Fibroblast of lung (primary cell): Measurements from ENCODE around the gene ZMAT5. TPM values are rescaled to one million over a fixed set of nuclear protein-coding genes. Genes with fewer than 3 reads are reported as not detected.

Experiments
- DNase-seq, 2 donors: peaks; one replicate each; pipeline versions ENCODE4 v3.0.0 to v3.0.0-alpha.2; 2010; ENCODE audit warnings: low read depth in 2 of 2
- H2AFZ ChIP-seq: 2 replicates; pipeline ENCODE4 v1.5.1; 2012; ENCODE audit warnings: low read length, control low read depth, inconsistent platforms
- H3K27ac ChIP-seq: 2 replicates; pipeline ENCODE4 v1.5.1; 2011; ENCODE audit warnings: low read length, control low read depth; ENCODE audit not compliant: insufficient read depth
- H3K27me3 ChIP-seq: 2 replicates; pipeline ENCODE4 v1.5.1; 2011; ENCODE audit warnings: mild to moderate bottlenecking, low read length; ENCODE audit not compliant: control insufficient read depth, insufficient read depth
- H3K36me3 ChIP-seq: 2 replicates; pipeline ENCODE4 v1.5.1; 2011; ENCODE audit warnings: low read length; ENCODE audit not compliant: control insufficient read depth, insufficient read depth
- H3K4me1 ChIP-seq: 2 replicates; pipeline ENCODE4 v1.5.1; 2011; ENCODE audit warnings: low read length; ENCODE audit not compliant: control insufficient read depth, insufficient read depth; ENCODE audit errors: extremely low read depth
- H3K4me2 ChIP-seq: 2 replicates; pipeline ENCODE4 v1.5.1; 2011; ENCODE audit warnings: low read length, control low read depth; ENCODE audit not compliant: insufficient read depth; ENCODE audit errors: extremely low read depth
- H3K4me3 ChIP-seq, 4 experiments: fragments of 200-600 bp in 1 of 4; sonication (generic) in 1 of 4; replicated peaks in 1 of 4; 2 replicates each; pipeline ENCODE4 v1.5.1; 2011 to 2016; ENCODE audit warnings: low read length in 4 of 4, low read depth in 3 of 4, mild to moderate bottlenecking in 3 of 4, control low read depth in 2 of 4, inconsistent platforms in 1 of 4, mixed read lengths in 1 of 4; ENCODE audit not compliant: insufficient read depth in 1 of 4; ENCODE audit errors: control extremely low read depth in 1 of 4
- H3K79me2 ChIP-seq: 2 replicates; pipeline ENCODE4 v1.5.1; 2012; ENCODE audit warnings: mild to moderate bottlenecking, low read length, inconsistent platforms; ENCODE audit not compliant: control insufficient read depth, insufficient read depth
- H3K9ac ChIP-seq: 2 replicates; pipeline ENCODE4 v1.5.1; 2011; ENCODE audit warnings: mild to moderate bottlenecking, low read length, control low read depth; ENCODE audit not compliant: insufficient read depth
- H3K9me3 ChIP-seq: 2 replicates; pipeline ENCODE4 v1.5.1; 2012; ENCODE audit warnings: low read depth, low read length; ENCODE audit not compliant: control insufficient read depth, insufficient read depth
- H4K20me1 ChIP-seq: 2 replicates; pipeline ENCODE4 v1.5.1; 2011; ENCODE audit warnings: low read length; ENCODE audit not compliant: control insufficient read depth, insufficient read depth; ENCODE audit errors: extremely low read depth
- EZH2 ChIP-seq: IDR thresholded peaks from 2 replicates; pipeline ENCODE4 v1.5.1; 2012; ENCODE audit warnings: low read length, control low read depth, mild to moderate bottlenecking; ENCODE audit errors: missing control alignments
- polyA plus RNA-seq, 2 donors: library from polyadenylated mRNA; depleted of rRNA in 1 of 2; stranded (reverse) in 1 of 2; unstranded in 1 of 2; fragments of >200 nt; gene quantifications; 2 replicates each; pipeline ENCODE4 v1.2.1, GENCODE V29; 2011 to 2012; ENCODE audit warnings: missing spikeins in 1 of 2
- total RNA-seq: library from RNA; depleted of rRNA; stranded (reverse); fragments of >200 nt; gene quantifications from 2 replicates; pipeline ENCODE4 v1.2.1, GENCODE V29; 2014
- TF ChIP-seq, protein P1 (sequence below), 2 donors: IDR thresholded peaks in 1 of 2; conservative IDR thresholded peaks in 1 of 2; 1 replicate in 1 of 2; 2 replicates in 1 of 2; pipeline ENCODE4 v1.5.1; 2011 to 2012; ENCODE audit warnings: low read length in 2 of 2, control low read depth in 1 of 2, inconsistent platforms in 1 of 2, low read depth in 1 of 2, mild to moderate bottlenecking in 1 of 2

Gene ZMAT5
- total and polyA plus RNA-seq, 2 donors (not counting 1 experiment from before 2014, with no cell fraction given), result 13.4 to 21.6 TPM

DNA sequence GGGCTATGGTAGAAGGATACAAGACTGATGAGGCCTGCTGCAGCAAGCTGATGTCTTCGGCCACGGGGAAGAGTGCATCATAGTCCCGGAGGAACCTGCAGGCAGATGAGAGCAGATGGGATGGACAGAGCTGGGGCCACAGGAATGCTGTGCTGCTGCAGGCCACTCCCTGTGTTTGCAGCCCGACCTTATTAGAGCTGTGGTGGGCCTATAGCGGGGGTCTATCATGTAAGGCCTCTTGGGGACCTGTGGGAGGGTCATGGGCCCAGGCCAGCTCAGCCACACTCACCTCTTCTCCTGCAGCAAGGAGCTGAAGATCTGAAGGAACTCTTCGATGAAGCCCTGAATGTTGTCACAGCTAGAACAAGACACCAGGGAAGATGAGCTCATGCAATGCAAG lies 39.4 kb upstream of the ZMAT5 start:
- Histone ChIP-seq H3K4me2 (no peak overlapping the region), H3K36me3 (peaks cover 25% of the 10 kb centered on the region), H3K9ac (no peak overlapping the region), H2AFZ (no peak overlapping the region), H3K27me3 (no peaks in the 10 kb centered on the region), H3K27ac (no peak overlapping the region), H4K20me1 (no peaks in the 10 kb centered on the region), H3K4me1 (no peaks in the 10 kb centered on the region), H3K79me2 (no peaks in the 10 kb centered on the region), H3K4me3 (no peak overlapping the region), H3K9me3 (no peaks in the 10 kb centered on the region)
- no peak for DNase-seq
- TF ChIP-seq, protein P1, sequence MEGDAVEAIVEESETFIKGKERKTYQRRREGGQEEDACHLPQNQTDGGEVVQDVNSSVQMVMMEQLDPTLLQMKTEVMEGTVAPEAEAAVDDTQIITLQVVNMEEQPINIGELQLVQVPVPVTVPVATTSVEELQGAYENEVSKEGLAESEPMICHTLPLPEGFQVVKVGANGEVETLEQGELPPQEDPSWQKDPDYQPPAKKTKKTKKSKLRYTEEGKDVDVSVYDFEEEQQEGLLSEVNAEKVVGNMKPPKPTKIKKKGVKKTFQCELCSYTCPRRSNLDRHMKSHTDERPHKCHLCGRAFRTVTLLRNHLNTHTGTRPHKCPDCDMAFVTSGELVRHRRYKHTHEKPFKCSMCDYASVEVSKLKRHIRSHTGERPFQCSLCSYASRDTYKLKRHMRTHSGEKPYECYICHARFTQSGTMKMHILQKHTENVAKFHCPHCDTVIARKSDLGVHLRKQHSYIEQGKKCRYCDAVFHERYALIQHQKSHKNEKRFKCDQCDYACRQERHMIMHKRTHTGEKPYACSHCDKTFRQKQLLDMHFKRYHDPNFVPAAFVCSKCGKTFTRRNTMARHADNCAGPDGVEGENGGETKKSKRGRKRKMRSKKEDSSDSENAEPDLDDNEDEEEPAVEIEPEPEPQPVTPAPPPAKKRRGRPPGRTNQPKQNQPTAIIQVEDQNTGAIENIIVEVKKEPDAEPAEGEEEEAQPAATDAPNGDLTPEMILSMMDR (conservative IDR thresholded peaks at IDR 0.05 in 1 of 2, IDR thresholded peaks at IDR 0.05 in 1 of 2; ENCODE audit: low read depth in 1 of 2, low read length in 2 of 2), result no peak
- no peak for TF ChIP-seq EZH2

DNA sequence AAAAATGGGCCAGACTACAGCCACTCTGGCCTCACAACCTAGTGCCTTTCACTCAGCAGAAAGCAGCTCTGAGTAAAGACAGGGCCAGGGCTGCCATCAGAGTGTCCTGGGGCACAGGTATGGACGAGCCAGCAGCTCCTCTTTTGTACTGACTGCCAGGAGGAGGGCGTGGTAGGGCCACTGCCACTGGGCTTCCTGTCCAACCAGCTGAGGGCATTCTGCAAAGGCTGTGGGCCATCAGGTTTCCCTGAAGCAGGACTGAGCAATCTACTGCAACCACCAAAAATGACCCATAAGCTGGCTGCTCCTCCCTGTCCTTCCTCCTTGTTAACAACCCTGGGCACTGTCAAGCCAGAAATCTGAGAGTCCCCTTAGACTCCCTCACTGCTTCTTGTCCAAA lies 38.2 kb upstream of the ZMAT5 start:
- H3K27ac ChIP-seq, result no peak overlapping the region
- H3K9me3 ChIP-seq, result no peaks in the 10 kb centered on the region
- TF ChIP-seq EZH2, result no peak
- TF ChIP-seq, protein P1 (conservative IDR thresholded peaks at IDR 0.05 in 1 of 2, IDR thresholded peaks at IDR 0.05 in 1 of 2; ENCODE audit: low read depth in 1 of 2, low read length in 2 of 2), result no peak
- H2AFZ ChIP-seq, result no peak overlapping the region
- H3K9ac ChIP-seq, result no peak overlapping the region
- H3K4me2 ChIP-seq, result no peak overlapping the region
- no peaks in the 10 kb centered on the region for H3K4me1 ChIP-seq
- H3K4me3 ChIP-seq, result no peak overlapping the region
- no peaks in the 10 kb centered on the region for H4K20me1 ChIP-seq
- peaks cover 25% of the 10 kb centered on the region for H3K36me3 ChIP-seq
- H3K27me3 ChIP-seq, result no peaks in the 10 kb centered on the region
- no peak for DNase-seq
- no peaks in the 10 kb centered on the region for H3K79me2 ChIP-seq

DNA sequence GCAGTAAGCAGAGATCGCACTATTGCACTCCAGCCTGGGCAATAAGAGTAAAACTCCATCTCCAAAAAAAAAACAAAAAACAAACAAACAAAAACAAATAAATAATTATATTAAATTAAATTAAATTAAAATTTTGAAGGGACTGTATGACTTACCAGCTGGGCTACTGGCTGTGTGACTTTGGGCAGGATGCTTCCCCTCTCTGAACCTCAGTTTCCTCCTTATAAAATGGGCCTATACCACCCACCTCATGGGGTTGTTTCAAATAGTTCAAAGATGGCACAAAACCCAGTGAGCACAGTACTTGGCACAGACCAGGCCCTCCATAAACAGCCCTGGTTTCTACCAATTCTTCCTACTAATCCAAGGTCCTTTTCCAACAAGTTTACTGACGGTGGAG lies 36.4 kb upstream of the ZMAT5 start:
- H3K79me2 ChIP-seq, result no peaks in the 10 kb centered on the region
- no peaks in the 10 kb centered on the region for H4K20me1 ChIP-seq
- no peak overlapping the region for H3K9ac ChIP-seq
- no peaks in the 10 kb centered on the region for H3K27me3 ChIP-seq
- no peaks in the 10 kb centered on the region for H3K9me3 ChIP-seq
- no peak for DNase-seq
- no peak for TF ChIP-seq EZH2
- TF ChIP-seq, protein P1 (conservative IDR thresholded peaks at IDR 0.05 in 1 of 2, IDR thresholded peaks at IDR 0.05 in 1 of 2; ENCODE audit: low read depth in 1 of 2, low read length in 2 of 2), result no peak
- no peak overlapping the region for H3K4me3 ChIP-seq
- no peak overlapping the region for H2AFZ ChIP-seq
- H3K27ac ChIP-seq, result no peak overlapping the region
- peaks cover 28% of the 10 kb centered on the region for H3K36me3 ChIP-seq
- H3K4me1 ChIP-seq, result peaks cover 14% of the 10 kb centered on the region
- no peak overlapping the region for H3K4me2 ChIP-seq
